ENCODE data around the gene KRT74.

Gene KRT74

GRCh38 chr12:52614381-52615207 lies 41.0 kb upstream of the KRT74 start:
- Histone ChIP-seq H3K4me3 (no peak overlapping the region), H3K36me3 (ENCODE audit: insufficient read depth, low read length) (no peaks in the 10 kb centered on the region), H3K9me3 (ENCODE audit: low read depth, low read length) (no peaks in the 10 kb centered on the region), H3K27ac (no peak overlapping the region), H3K9ac (ENCODE audit: insufficient read length) (no peak overlapping the region)
- TF ChIP-seq POLR2AphosphoS5 (IDR thresholded peaks at IDR 0.05; ENCODE audit: borderline replicate concordance, low read depth, low read length) (no peak), EZH2 (IDR thresholded peaks at IDR 0.05) (no peak), FOXP2 (optimal IDR thresholded peaks at IDR 0.05; ENCODE audit: control extremely low read depth, extremely low read length, insufficient read depth) (no peak)
- DNase-seq (ENCODE audit: low read depth, low spot score), result no peak

DNA sequence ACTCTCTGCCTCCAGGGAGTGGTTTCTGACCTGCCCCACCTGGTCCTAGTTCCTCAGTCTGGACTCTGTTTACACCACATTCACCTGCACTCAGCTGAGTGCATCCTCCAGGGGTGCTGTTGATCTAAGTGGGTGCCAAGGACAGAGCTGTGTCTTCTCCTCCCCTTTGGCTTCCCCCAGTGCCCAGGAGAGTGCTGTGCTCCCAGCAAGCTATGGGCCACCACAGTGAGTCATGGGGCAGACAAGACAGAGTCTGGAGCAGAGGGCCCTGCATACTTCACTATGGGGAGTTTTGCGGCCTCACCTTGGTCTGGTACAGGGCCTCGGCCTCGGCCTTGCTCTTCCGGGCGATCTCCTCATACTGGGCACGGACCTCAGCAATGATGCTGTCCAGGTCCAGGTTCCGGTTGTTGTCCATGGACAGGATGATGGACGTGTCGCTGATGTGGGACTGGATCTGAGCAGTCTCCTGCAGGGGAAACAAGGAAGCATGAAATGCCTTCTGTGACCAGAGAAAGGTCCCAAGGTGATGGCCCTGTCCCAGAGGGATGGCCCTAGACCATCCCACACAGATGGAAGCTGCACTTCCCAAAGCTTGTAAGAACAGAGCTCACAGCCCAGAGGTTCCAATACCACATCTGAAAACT lies 39.9 kb upstream of the KRT74 start:
- TF ChIP-seq FOXP2 (optimal IDR thresholded peaks at IDR 0.05; ENCODE audit: control extremely low read depth, extremely low read length, insufficient read depth) (no peak), POLR2AphosphoS5 (IDR thresholded peaks at IDR 0.05; ENCODE audit: borderline replicate concordance, low read depth, low read length) (no peak), EZH2 (IDR thresholded peaks at IDR 0.05) (no peak)
- Histone ChIP-seq H3K9ac (ENCODE audit: insufficient read length) (no peak overlapping the region), H3K36me3 (ENCODE audit: insufficient read depth, low read length) (no peaks in the 10 kb centered on the region), H3K4me3 (no peak overlapping the region), H3K9me3 (ENCODE audit: low read depth, low read length) (no peaks in the 10 kb centered on the region), H3K27ac (no peak overlapping the region)
- DNase-seq (ENCODE audit: low read depth, low spot score), result no peak

DNA sequence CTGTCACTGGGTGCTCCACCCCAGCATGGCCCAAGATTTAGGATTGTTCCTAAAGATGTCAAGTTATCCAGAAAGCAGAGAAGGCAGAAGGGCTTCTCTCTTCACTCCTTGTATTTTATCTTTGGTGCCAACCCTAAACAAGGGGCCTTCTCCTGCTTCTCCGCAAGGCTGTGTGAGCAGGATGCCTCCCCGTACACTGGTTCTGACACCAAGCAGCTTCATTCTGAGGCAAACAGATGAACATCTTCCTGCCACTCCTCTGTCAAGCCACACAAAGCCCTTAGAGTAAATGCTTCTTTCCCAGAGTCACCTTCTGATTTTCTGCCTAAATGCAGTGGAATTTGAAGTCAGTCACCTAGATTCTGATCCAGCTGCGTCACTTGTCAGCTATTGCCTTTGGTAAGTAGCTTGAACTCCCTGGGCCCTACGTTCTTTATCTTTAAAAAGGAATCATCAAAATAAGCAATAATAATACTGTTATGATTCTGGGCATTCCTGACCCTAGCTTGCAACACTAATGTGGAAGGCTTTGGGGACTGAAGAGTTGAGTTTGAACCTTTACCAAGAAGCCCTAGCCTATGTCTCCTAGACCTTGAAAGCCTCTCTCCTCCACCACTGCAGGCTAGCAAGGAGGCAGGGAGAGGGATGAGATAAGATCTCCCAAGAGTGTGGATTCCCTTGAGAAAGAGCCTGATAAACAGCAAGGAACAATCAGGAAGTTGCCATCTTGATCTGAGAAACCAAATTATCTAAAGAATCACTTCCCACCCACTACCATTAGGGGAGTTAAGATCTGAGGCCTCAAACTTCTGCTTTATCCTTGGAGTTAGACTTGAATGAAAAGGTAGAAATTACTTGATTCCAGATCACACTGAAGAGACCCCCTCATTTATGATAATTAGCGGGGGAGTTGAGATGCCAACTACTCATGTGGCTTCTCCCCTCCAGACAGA lies 39.1 kb upstream of the KRT74 start:
- DNase-seq (ENCODE audit: low read depth, low spot score), result no peak
- H3K9me3 ChIP-seq (ENCODE audit: low read depth, low read length), result no peaks in the 10 kb centered on the region
- H3K36me3 ChIP-seq (ENCODE audit: insufficient read depth, low read length), result no peaks in the 10 kb centered on the region
- no peak overlapping the region for H3K27ac ChIP-seq
- no peak overlapping the region for H3K9ac ChIP-seq (ENCODE audit: insufficient read length)
- H3K4me3 ChIP-seq, result no peak overlapping the region
- TF ChIP-seq EZH2 (IDR thresholded peaks at IDR 0.05), result no peak
- no peak for TF ChIP-seq POLR2AphosphoS5 (IDR thresholded peaks at IDR 0.05; ENCODE audit: borderline replicate concordance, low read depth, low read length)
- TF ChIP-seq FOXP2 (optimal IDR thresholded peaks at IDR 0.05; ENCODE audit: control extremely low read depth, extremely low read length, insufficient read depth), result no peak

- TF ChIP-seq EZH2 (IDR thresholded peaks at IDR 0.05), result no peak
- no peak for TF ChIP-seq FOXP2 (optimal IDR thresholded peaks at IDR 0.05; ENCODE audit: control extremely low read depth, extremely low read length, insufficient read depth)
- H3K9ac ChIP-seq (ENCODE audit: insufficient read length), result no peak overlapping the region
- H3K4me3 ChIP-seq, result no peak overlapping the region
- no peaks in the 10 kb centered on the region for H3K9me3 ChIP-seq (ENCODE audit: low read depth, low read length)
- H3K27ac ChIP-seq, result no peak overlapping the region
- DNase-seq (ENCODE audit: low read depth, low spot score), result no peak
- no peaks in the 10 kb centered on the region for H3K36me3 ChIP-seq (ENCODE audit: insufficient read depth, low read length)
Observed at GRCh38 chr12:52611080-52611468, 37.4 kb upstream of the KRT74 start.

- Histone ChIP-seq H3K4me3 (no peak overlapping the region), H3K9ac (ENCODE audit: insufficient read length) (no peak overlapping the region), H3K27ac (no peak overlapping the region), H3K9me3 (ENCODE audit: low read depth, low read length) (no peaks in the 10 kb centered on the region), H3K36me3 (ENCODE audit: insufficient read depth, low read length) (no peaks in the 10 kb centered on the region)
- no peak for DNase-seq (ENCODE audit: low read depth, low spot score)
- TF ChIP-seq POLR2AphosphoS5 (IDR thresholded peaks at IDR 0.05; ENCODE audit: borderline replicate concordance, low read depth, low read length) (no peak), FOXP2 (optimal IDR thresholded peaks at IDR 0.05; ENCODE audit: control extremely low read depth, extremely low read length, insufficient read depth) (no peak), EZH2 (IDR thresholded peaks at IDR 0.05) (no peak)
Observed at GRCh38 chr12:52608826-52609630, 35.4 kb upstream of the KRT74 start.

- H3K27ac ChIP-seq, result no peak overlapping the region
- no peak for DNase-seq (ENCODE audit: low read depth, low spot score)
- no peaks in the 10 kb centered on the region for H3K9me3 ChIP-seq (ENCODE audit: low read depth, low read length)
- no peaks in the 10 kb centered on the region for H3K36me3 ChIP-seq (ENCODE audit: insufficient read depth, low read length)
- H3K4me3 ChIP-seq, result no peak overlapping the region
- no peak overlapping the region for H3K9ac ChIP-seq (ENCODE audit: insufficient read length)
- no peak for TF ChIP-seq POLR2AphosphoS5 (IDR thresholded peaks at IDR 0.05; ENCODE audit: borderline replicate concordance, low read depth, low read length)
- TF ChIP-seq FOXP2 (optimal IDR thresholded peaks at IDR 0.05; ENCODE audit: control extremely low read depth, extremely low read length, insufficient read depth), result no peak
- no peak for TF ChIP-seq EZH2 (IDR thresholded peaks at IDR 0.05)
Observed at GRCh38 chr12:52608161-52608560, 34.5 kb upstream of the KRT74 start.

- no peaks in the 10 kb centered on the region for H3K9me3 ChIP-seq (ENCODE audit: low read depth, low read length)
Observed at GRCh38 chr12:52607314-52607713, 33.7 kb upstream of the KRT74 start.

More at GRCh38 chr12:52607314-52607713, 33.7 kb upstream of the KRT74 start:
- Histone ChIP-seq H3K36me3 (ENCODE audit: insufficient read depth, low read length) (no peaks in the 10 kb centered on the region), H3K4me3 (no peak overlapping the region), H3K27ac (no peak overlapping the region), H3K9ac (ENCODE audit: insufficient read length) (no peak overlapping the region)
- TF ChIP-seq FOXP2 (optimal IDR thresholded peaks at IDR 0.05; ENCODE audit: control extremely low read depth, extremely low read length, insufficient read depth) (no peak), EZH2 (IDR thresholded peaks at IDR 0.05) (no peak), POLR2AphosphoS5 (IDR thresholded peaks at IDR 0.05; ENCODE audit: borderline replicate concordance, low read depth, low read length) (no peak)
- DNase-seq (ENCODE audit: low read depth, low spot score), result no peak

Data from SK-N-MC (cell line).